Brain microvascular endothelial cell (primary cell): ENCODE measurements around the gene NEK3.
"Not testable (repeated sequence)": the region's sequence is repeated elsewhere in the genome, so short reads cannot be mapped to it uniquely, and the experiment has no call there.

ENCODE experiments used
- DNase-seq: peaks from one replicate; pipeline ENCODE4 v3.0.0-alpha.2; 2020
- H3K27ac ChIP-seq: fragments of 250-450 bp; sonication (Bioruptor Pico); 2 replicates; pipeline ENCODE4 v1.5.1; 2020; ENCODE audit warnings: mild to moderate bottlenecking, moderate library complexity
- H3K27me3 ChIP-seq: fragments of 250-450 bp; sonication (Bioruptor Pico); replicated peaks from 2 replicates; pipeline ENCODE4 v1.5.1; 2020; ENCODE audit warnings: mild to moderate bottlenecking
- H3K36me3 ChIP-seq: fragments of 250-450 bp; sonication (Bioruptor Pico); replicated peaks from 2 replicates; pipeline ENCODE4 v1.5.1; 2020; ENCODE audit warnings: mild to moderate bottlenecking
- H3K4me3 ChIP-seq: 2 replicates; pipeline ENCODE4 v1.5.1; 2011; ENCODE audit warnings: low read depth, mild to moderate bottlenecking, control low read depth, low read length, moderate library complexity
- in situ Hi-C: cut with HindIII; loops from 2 replicates; pipeline ENCODE4 v1.10.0; 2017; ENCODE audit warnings: low sequenced_read_pairs, low pct_ligation_motif_present
- TF ChIP-seq, protein P1 (sequence below): IDR thresholded peaks from 2 replicates; pipeline ENCODE4 v1.5.1; 2011; ENCODE audit warnings: low read depth, mild to moderate bottlenecking, moderate library complexity, low read length, control low read depth, inconsistent platforms; ENCODE audit errors: missing control alignments

Gene NEK3, protein sequence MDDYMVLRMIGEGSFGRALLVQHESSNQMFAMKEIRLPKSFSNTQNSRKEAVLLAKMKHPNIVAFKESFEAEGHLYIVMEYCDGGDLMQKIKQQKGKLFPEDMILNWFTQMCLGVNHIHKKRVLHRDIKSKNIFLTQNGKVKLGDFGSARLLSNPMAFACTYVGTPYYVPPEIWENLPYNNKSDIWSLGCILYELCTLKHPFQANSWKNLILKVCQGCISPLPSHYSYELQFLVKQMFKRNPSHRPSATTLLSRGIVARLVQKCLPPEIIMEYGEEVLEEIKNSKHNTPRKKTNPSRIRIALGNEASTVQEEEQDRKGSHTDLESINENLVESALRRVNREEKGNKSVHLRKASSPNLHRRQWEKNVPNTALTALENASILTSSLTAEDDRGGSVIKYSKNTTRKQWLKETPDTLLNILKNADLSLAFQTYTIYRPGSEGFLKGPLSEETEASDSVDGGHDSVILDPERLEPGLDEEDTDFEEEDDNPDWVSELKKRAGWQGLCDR

DNA sequence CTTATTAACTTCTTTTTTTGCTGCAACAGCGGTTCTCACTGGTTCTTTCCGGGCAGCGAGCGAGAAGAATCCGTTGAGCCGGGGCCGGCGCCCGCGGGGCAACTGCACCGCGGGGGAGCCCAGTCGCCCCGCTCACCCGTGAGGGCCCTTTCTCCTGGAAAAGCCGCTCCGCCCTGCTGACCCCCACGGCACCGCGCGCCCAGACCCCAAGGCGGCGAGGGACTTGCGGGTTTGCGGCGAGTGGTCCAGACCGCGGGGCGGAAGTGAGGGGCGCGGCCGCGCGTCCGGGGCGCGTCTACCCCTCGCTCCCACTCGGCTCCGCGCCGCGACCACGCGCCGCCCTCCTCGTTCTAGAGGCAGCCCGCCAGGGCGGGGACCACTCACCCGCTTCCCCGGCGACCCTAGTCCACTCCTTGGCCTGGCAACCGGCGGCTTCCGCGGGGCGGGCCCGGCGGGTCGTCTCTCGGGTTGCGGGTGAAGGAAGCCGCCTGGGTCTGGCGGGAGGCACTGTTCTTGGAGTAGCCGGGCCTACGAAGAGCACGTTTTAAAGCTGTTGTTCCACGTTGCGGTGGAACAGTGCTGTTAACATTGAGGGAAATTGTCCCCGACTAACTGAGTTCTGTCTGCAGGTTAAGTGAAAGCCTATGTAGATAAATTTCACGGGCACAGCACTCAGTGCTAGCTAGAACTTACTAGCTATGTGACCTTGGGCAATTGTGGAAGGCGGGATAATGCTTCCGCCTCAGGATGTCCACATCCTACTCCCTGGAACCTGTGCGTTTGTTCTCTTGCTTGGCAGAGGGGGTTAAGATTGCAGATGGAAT lies at the start of gene NEK3:
TSS of gene NEK3 (minus strand) at position 439 of the 824 bp plus-strand sequence. CDS start 3,406 bp downstream, outside the sequence.
- TF ChIP-seq, protein P1, sequence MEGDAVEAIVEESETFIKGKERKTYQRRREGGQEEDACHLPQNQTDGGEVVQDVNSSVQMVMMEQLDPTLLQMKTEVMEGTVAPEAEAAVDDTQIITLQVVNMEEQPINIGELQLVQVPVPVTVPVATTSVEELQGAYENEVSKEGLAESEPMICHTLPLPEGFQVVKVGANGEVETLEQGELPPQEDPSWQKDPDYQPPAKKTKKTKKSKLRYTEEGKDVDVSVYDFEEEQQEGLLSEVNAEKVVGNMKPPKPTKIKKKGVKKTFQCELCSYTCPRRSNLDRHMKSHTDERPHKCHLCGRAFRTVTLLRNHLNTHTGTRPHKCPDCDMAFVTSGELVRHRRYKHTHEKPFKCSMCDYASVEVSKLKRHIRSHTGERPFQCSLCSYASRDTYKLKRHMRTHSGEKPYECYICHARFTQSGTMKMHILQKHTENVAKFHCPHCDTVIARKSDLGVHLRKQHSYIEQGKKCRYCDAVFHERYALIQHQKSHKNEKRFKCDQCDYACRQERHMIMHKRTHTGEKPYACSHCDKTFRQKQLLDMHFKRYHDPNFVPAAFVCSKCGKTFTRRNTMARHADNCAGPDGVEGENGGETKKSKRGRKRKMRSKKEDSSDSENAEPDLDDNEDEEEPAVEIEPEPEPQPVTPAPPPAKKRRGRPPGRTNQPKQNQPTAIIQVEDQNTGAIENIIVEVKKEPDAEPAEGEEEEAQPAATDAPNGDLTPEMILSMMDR = no peak
- in situ Hi-C loops = no loop called here
- peak; percentile 36 for DNase-seq
- Histone ChIP-seq H3K4me3 (peak within 1 kb of the TSS; percentile 74), H3K36me3 (no peaks in the 10 kb centered on the region), H3K27ac (peak within 1 kb of the TSS; percentile 46), H3K27me3 (no peaks in the 10 kb centered on the region)

DNA sequence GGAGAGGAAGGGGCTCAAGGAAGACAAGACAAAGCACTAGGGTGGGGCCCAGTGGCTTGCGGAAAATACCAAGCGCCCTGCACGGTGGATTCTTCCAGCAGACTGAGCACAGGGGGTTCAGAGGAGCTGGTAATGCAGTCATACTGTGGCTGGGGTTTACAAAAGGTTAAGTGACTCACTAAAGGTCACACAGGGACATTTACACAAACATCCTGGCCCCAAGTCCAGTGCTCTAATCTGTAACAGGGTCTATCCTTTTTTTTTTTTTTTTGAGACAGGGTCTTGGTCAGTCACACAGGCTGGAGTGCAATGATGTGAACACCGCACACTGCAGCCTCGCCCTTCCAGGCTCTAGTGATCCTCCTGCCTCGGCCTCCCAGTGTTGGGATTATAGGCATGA lies 49.0 kb upstream of the NEK3 start:
- not testable (repeated sequence) for H3K36me3 ChIP-seq

DNA sequence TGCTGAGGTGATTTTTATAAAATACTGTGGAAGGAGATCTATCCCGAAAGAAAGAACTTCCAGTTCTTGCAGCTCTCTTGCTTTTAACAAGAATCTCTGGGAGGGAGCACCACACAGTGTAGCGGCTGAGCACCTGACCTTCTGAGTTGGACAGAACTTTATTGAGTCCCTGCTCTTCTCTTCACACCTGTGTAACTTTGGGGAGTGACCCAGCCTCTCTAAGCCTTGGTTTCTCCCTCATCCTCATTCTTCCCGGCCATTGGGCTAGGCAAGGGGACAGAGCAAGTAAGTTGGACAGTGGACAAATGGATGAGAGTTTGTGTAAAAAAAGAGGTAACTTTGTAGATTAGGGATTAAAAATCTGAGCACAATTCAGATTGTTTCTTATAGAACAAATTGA lies 48.5 kb upstream of the NEK3 start:
- H3K36me3 ChIP-seq, DNase-seq, H3K4me3 ChIP-seq, H3K27me3 ChIP-seq, H3K27ac ChIP-seq, in situ Hi-C loops: not testable (repeated sequence)

More for the DNA sequence above, 49.0 kb upstream of the NEK3 start:
- H3K27ac ChIP-seq, H3K27me3 ChIP-seq, in situ Hi-C loops, H3K4me3 ChIP-seq, DNase-seq: not testable (repeated sequence)

DNA sequence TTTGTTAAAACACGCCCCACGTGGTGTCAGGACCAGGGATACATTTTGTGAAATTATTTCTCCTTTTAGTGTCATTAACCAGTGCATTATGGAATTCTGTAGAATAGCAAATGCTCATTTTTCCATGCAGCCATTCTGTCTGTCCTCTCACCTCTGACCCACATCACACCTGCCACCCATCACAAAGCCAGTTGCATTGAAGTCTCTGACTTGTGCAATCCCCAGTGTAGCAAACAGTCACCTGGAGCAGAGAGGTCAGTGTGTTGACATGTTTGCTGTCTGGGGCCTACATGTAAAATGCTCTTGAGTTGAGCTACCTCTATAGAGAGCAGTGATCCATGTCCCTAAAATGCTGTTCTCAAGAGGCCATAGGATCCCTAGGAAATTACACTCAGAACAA lies 47.9 kb upstream of the NEK3 start:
- DNase-seq, in situ Hi-C loops: not testable (repeated sequence)

DNA sequence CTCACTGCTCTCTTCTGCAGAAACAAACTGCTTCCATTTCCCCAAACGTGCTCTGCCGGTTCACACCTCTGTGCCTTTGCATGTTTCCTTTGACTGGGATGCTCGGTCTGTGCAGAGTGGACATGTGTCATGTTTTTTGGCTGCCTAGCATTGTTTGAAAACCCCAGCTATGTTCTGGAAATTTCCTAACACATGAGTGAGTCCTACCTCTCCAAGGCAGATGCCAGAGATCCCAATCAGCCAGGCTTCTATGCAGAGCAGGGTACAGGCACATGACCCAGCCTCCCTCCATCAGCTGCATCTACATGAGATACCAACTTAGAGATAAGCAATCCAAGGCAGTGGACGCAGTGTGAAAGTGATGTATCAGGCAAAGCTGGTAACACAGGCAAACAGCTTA lies 45.1 kb upstream of the NEK3 start:
- H3K27ac ChIP-seq, DNase-seq, H3K36me3 ChIP-seq, in situ Hi-C loops, H3K27me3 ChIP-seq, H3K4me3 ChIP-seq: not testable (repeated sequence)

More for the DNA sequence above, 47.9 kb upstream of the NEK3 start:
- H3K36me3 ChIP-seq, H3K27ac ChIP-seq, H3K4me3 ChIP-seq, H3K27me3 ChIP-seq: not testable (repeated sequence)

DNA sequence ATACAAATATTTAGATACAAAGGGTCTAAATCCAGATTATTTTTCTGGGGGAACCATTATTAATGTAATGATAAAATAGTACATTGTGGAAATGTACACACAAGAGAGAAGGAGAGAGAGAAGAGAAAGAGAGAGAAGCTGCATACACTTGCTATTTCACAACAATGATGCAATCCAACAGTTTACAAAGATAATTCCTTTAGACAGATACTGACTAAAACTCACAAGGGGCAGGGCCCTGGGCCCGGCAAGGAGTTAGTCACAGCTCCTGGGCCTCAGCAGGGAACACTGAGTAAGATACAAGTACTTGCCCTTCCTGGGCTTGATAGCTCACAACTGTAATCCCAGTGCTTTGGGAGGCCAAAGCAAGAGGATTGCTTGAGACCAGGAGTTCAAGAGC lies 44.5 kb upstream of the NEK3 start:
- H3K27ac ChIP-seq, H3K36me3 ChIP-seq, in situ Hi-C loops, H3K27me3 ChIP-seq, H3K4me3 ChIP-seq: not testable (repeated sequence)
- peak; percentile 91 for DNase-seq

DNA sequence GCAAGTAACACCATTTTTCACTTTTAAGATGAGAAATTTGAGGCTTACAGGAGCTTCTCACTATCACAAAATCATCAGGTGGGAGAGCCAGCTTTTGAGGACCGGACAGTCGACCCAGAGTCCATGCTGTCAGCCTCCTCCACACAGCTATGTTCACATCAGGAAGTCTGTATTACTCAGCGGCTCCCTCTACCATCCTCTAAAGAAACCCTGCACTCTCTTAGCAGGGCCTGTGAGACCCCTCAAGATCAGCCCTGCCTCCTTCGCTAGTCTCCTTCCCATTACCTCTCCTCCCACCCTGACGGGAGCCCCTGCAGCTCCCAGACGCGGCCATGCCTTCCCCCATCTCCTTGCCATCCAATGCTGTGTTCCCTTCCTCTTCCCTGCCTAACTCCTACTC lies 43.1 kb upstream of the NEK3 start:
- in situ Hi-C loops, DNase-seq, H3K4me3 ChIP-seq, H3K36me3 ChIP-seq, H3K27ac ChIP-seq, H3K27me3 ChIP-seq: not testable (repeated sequence)

DNA sequence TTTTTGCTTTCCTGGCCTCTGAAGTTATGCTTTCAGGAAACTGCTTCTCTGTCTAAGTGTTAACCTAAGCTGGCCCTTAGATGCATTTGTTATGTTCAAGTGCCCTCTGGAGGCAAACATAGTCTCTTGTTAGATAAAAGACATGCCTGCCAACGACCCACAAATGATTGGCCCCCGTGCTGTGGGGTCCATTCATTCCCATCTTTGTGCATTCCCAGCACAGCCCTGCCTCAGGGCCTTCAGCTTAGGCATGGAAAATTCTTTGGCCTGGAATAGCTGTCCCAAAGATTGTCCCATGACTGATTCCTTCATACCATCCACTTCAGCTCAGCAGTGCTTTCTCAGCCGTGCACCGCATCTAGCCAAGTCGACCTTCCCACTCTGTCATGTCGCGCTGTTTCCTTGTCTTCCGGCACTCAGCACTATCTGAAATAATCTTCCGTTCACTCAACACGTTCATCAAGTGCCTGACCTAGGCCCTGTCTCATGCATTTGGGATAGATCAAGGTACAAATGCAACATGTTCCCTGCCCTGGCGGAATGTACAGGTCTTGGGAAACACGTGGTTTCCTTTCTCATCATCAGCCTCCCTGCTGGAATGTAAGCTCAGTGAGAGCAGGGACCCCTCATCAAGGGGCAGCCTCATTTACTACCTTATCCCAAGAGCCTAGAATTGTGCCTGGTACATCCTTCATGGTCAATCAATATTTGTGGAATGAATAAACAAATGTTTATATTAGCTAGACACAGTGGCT lies 42.2 kb upstream of the NEK3 start:
- in situ Hi-C loops, H3K36me3 ChIP-seq, H3K27ac ChIP-seq, H3K27me3 ChIP-seq, H3K4me3 ChIP-seq: not testable (repeated sequence)
- peak; percentile 42 for DNase-seq
- TF ChIP-seq, protein P1 = peak; percentile 25
